DOHH2 (cell line): ENCODE results near the gene EDARADD.

Source experiments
- CTCF ChIP-seq: fragments of 200-600 bp; sonication (generic); IDR thresholded peaks from one replicate; pipeline ENCODE4 v1.5.1; 2014; ENCODE audit warnings: antibody characterized with exemption, mild to moderate bottlenecking, low read depth, low read length; ENCODE audit not compliant: poor library complexity, severe bottlenecking
- EZH2phosphoT487 ChIP-seq: fragments of 200-600 bp; sonication (generic); IDR thresholded peaks from 2 replicates; pipeline ENCODE4 v1.6.1; 2017; ENCODE audit warnings: borderline replicate concordance, mild to moderate bottlenecking, antibody characterized with exemption, low read length, moderate library complexity, mixed read lengths

- TF ChIP-seq CTCF (no peak), EZH2phosphoT487 (no peak)
Measured at GRCh38 chr1:236398538-236398937, 4.5 kb downstream of the EDARADD start.
